ENCODE measurements around the gene GRM1.

GRM1 gene

DNA sequence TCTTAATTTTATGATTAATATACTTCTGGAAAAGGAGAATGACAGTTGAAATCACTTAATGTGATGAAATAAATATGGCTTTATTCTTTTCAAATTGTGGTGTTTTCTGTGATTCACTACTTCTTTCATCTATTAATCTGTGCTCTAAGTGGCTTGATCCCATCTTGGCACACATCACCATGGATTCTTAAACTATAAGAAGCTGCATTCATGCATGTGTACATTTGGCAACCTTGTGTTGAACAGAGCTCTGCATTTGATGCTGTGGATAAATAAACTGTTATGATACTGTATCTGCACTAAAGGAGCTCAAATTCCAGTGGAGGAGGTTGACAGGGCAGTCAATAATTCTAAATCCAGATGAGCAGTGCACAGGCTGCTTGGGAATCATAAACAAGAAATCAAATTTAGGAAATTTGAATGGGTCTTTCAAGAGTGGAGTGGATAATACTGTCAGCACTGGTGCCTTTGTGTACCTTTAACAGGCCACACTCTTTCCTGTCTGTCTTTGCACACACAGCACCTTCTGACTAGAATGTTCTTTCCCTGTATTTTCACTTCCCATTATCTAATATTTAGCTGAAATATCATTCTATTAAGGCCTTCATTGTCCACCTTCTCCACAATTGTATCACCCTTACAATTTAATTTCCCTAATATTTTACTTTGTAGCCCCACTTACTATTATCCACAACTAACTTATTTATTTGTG is 252.9 kb downstream of the GRM1 start:
- DNase-seq, result no peak

- no peak for DNase-seq
Observed at GRCh38 chr6:146282837-146283236, 254.0 kb downstream of the GRM1 start.

GRCh38 chr6:146284311-146284710 is 255.4 kb downstream of the GRM1 start:
- DNase-seq, result no peak

GRCh38 chr6:146286961-146287360 is 258.1 kb downstream of the GRM1 start:
- DNase-seq, result no peak

DNA sequence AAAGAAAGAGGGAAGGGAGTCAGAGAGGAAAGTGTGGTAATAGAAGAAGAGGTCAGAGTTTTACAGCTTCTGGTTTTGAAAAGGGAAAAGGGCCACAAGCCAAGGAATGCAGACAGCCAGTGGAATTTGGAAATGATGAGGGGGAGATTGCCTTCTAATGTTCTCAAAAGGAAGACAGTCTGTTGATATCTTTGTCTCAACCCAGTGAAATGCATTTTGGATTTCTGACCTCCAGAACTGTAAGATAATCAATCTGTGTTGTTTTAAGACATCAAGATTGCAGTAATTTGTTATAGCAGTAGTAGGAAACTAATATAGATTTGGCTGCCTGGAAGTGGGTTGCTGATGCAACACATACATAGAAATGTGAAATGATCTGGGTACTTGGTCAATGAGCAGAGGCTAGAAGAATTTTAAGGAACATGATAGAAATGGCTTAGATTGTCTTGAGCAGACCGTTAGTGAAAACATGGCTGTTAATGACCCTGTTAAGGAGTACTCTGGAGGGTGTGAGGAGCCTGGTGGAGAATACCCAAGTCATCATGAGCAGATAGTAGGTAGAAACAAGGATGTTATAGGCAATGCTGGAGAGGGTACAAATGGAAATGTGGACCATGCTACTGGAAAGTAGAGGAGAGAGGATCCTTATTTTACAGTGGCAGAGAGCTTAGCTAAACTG is 259.0 kb downstream of the GRM1 start:
- DNase-seq, result no peak

DNA sequence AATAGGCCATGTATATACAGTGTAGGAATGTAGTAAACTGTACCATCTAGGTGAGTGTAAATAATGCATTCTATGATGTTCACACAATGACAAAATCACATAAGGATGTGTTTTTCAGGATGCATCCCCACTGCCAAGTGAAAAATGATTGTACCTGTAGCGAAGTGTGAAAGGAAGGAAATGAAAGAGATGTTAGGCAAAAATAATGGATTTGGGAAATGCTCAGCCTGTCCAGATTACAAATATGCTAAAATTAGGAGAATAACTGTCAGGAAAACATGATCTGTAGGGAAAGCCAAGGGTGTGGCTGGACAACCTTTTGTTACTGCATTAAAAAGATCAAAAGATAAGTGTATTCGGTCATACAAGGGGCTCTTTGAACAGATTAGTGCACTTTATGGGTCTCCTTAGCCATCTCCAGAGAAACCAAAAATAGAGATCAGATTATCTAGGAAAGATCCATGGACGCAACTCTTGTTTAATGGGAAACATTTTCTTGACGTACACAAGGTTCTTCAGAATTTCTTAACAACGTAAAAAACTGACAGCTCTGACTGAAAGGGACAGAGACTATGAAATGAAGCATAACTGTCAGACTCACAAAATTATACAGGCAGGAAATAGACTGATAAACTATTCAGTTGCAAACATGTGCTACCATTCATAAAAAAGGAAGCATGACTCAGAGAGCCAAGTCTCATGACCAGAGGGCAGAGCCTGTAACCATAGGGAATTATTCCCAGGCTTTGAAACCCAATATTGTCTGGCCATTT is 261.1 kb downstream of the GRM1 start:
- no peak for DNase-seq

DNA sequence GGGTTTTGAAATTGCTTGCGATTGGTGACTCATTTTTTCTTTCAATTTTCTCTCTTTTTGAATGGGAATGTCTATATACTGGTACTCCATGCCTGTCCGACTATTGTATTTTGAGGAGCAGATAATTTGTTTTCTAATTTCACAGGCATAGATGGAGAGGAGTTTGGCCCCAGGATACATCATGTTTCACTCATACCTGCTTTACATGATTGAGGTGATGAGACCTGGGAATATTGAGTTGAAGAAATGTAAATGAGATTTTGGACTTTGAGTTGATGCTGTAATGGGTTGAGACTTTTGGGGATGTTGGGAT is 261.7 kb downstream of the GRM1 start:
- no peak for DNase-seq

GRCh38 chr6:146292506-146292905 is 263.6 kb downstream of the GRM1 start:
- no peak for DNase-seq

DNA sequence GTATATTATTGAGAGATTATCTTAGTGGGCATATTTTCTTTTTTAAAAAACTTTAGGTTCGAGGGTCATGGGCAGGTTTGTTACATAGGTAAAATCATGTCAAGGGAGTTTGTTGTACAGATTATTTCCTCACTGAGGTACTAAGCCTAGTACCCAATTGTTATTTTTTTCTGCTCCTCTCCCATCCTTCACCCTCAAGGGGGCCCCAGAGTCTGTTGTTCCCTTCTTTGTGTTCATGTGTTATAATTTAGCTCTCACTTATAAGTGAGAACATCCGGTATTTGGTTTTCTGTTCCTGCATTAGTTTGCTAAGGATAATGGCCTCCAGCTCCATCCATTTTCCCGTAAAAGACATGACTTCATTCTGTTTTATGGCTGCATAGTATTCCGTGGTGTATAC is 266.8 kb downstream of the GRM1 start:
- no peak for DNase-seq

GRCh38 chr6:146297815-146298214 is 269.0 kb downstream of the GRM1 start:
- DNase-seq, result no peak

GRCh38 chr6:146300521-146300920 is 271.7 kb downstream of the GRM1 start:
- no peak for DNase-seq

GRCh38 chr6:146301764-146302163 is 272.9 kb downstream of the GRM1 start:
- DNase-seq, result no peak

DNA sequence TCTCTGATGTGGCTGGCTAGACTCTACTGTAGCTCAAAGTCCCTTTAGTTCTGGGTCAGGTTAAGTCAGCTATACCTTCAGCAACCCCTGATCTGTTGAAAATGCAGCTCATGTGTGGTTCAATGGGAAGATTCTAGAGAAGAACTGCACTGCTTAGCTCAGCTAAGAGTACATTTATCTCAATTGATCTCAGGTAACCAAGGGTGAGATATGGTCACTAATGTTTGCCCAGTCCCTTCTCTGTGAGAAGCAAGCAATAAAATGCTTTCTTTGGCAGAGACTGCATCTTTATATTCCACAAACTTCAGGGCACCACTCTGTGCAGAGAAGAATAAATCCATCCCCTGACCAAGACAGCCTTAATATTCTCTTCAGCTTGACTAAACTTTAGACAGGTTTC is 274.1 kb downstream of the GRM1 start:
- DNase-seq, result no peak

- DNase-seq, result no peak
Observed at GRCh38 chr6:146304181-146304580, 275.3 kb downstream of the GRM1 start.

GRCh38 chr6:146305092-146305491 is 276.2 kb downstream of the GRM1 start:
- DNase-seq, result no peak

DNA sequence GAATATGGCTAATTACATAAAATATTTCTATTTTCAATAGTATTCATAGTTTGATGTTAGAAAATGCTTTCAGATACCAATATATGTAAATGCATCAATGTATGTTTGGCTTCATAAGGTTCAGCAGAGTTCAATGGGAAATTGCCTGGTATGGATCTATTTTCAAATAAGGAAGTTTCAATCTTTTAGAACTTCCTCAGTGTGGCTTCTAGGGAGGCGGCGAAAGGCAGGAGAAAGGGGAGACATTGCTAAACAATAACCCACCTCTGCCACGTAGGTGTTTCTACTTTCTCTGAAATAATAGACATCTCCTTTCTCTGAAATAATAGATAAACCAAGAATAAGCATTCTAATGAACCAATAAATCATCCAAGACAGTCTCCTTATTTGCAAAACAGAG is 277.1 kb downstream of the GRM1 start:
- DNase-seq, result no peak

DNA sequence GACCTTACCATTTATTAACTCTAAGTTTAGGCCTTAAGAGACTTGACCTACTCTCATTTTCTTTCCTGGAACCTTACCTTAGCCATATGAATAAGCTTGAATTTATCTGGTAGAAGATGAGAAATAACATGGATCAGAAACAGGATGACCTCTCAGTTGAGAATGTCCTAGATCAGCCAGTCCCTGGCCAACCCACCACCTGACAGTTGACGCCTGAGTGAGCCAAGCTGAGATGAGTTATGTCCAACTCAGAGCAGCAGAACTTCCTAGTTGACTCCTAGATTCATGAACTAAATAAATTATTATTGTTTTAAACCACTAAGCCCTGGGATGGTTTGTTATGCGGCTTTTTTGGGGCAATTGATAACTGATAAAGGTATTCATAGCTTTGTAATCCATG is 281.8 kb downstream of the GRM1 start:
- DNase-seq, result no peak

DNA sequence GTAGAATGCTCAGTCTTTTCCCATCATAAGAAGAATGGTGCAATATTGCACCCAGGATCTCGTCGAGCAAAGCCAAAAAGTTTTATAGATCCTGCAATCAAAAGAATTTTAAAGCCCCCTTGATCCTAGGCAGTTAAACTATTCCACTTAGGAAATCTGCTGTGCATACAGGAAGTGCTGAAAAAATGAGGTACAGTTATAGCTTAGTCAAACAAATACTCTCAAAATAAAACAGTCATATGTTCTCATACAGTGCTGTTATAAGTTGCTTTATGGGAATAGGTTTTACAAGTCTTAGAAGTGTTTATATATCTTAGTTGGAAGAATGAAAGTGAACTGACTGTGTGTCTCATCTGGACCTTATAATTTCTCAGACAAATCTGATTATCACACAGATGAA is 282.2 kb downstream of the GRM1 start:
- no peak for DNase-seq

- DNase-seq, result no peak
Observed at GRCh38 chr6:146312608-146313007, 283.7 kb downstream of the GRM1 start.

DNA sequence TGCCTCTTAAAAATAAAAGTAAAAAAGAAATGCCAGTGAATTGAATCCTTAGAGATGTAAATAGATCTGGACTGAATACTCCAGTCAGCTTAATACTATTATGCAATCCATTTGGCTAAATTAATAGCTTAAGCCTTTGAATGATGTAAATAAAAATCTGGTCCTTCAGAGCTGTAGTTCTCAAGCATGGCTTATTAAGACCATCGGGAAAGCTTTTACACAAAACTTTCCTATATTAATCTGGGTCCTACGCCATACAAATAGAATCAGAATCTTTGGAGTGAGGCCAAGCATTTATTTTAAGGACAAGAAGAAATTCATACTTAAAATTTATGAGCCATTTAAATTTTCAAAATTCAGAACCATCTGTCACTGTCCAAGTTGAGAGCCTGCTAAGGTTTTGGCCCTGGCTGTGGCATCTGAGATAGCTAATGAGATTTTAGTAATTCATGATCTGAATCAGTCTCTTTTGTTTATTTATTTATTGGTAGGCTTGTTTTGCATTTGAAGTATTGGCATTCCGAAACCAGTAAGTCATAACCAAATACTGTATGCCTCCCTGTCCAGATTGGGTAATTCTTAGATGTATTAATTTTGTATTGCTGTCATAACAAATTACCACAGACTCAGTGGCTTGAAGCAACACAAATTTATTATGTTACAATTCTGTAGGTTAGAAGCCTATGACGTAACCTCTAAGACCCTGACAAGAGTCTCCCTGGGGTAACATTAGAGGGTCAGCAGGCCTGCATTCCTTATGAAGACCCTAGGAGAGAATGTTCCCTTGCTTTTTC is 286.7 kb downstream of the GRM1 start:
- no peak for DNase-seq

DNA sequence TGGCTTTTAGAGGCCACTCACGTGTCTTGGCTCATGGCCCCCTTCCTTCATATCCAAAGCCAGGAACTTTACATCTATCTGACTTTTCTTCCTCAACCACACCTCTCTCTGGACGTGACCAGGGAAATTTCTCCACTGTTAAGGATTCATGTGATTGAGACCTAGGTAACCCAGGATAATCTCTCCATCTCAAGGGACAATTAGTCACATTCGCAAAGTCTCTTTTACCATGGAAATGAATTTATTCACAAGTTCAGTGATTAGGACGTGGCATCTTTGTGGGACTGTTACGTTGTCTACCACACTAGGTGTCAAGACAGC is 287.3 kb downstream of the GRM1 start:
- no peak for DNase-seq

GRCh38 chr6:146331013-146331412 is 302.2 kb downstream of the GRM1 start:
- no peak for DNase-seq

GRCh38 chr6:146335336-146335735 is 306.5 kb downstream of the GRM1 start:
- no peak for DNase-seq

- no peak for DNase-seq
Observed at GRCh38 chr6:146336191-146336590, 307.3 kb downstream of the GRM1 start.

Data from activated CD4-positive, alpha-beta T cell treated with anti-CD3 and anti-CD28 coated beads for 1 hour (primary cell).